NCI-H510A (cell line): Measurements from ENCODE around the gene CUZD1.

Experiments
- DNase-seq: peaks from one replicate; lab custom pipeline; 2025; lab: John Stamatoyannopoulos, UW

The CUZD1 gene

DNA sequence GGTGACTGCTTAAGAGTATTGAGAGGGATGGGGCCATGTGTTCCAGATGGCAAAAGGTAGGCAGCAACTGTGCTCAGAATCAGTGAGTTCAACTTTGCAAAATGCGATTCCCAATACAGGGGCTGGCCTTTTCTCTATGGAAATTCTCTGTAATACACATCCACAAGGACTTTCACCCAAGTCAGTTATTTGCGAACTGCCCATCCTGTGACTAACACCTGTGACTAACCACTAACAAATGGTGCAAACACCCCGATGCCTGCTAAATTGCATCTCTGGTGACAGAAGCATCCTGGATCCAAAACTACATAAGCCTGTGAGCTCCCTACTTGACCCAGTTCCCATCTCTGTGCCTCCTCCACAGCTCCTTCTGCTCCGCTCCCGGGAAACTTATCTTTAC is 9.0 kb upstream of the CUZD1 start:
- DNase-seq = no peak

DNA sequence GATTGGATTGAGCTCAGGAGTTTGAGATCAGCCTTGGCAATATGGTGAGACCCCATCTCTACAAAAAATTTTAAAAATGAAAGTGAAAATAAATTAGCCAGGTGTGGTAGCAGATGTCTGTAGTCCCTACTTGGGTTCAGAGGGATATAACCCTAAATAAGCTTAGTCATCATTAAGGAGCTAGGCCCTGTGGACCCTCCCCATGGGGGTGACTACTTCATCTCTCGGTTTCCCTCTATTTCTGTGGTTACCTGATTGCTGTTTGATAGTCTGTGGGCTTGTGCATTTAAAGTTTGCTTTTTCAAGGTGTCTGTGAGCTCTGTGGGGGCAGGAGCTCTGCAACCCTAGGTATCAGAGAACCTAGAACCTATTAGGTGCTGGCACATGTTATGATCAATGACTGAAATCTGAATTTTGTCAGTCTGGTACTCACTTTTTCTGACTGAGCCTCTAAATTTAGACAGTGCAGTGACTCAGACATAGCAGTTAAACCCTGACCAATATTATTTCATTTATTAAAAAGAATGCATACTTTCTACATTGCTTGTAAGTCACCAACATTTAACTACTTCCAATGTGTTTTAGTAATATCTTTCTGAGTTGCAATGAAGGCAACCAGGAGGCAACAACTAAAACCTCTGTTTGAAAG is 8.1 kb upstream of the CUZD1 start:
- no peak for DNase-seq

GRCh38 chr10:122852261-122852660 is 6.6 kb upstream of the CUZD1 start:
- DNase-seq = no peak

DNA sequence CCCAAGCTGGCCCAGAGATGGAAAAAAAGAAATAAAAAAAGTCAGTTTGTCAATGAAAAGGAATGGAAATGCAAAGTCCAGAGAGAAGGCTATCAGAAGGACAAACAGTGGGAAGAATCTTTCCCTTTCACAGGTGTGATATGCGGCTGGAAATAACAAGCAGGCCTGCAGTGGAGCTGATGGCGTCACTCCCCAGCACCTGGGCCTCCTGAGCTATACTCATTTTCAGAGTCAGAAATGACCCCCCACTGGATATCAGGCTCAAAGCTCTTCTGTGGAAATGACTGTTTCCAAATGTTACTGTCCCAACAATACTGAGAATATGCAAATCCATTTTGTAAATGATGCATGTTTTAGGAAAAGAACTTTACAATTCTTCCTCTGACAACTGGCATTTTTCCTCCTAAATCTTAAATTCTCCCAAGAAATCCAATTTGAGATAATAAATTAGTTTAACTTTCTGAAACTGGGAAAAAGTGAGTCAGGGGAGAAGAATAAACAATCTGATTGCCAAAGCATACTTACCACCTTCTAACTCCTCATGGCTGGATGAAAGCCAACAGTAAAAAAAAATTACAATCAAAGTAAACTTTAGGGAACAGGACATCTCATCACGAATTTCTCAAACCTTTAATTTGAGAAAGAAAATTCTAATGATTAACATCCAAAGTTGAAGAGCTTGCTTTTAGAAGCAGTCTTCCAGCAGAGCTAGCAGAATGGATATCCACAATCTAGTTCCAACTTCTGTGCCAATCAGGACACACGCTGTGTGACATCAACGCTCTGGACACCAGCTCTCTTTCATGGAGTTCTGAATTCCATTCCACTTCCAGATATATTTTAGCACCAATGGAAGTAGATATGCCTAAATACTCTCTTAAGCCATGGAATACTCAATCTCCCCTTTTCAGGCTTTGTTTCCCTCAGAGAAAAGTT is 5.3 kb upstream of the CUZD1 start:
- DNase-seq = no peak

DNA sequence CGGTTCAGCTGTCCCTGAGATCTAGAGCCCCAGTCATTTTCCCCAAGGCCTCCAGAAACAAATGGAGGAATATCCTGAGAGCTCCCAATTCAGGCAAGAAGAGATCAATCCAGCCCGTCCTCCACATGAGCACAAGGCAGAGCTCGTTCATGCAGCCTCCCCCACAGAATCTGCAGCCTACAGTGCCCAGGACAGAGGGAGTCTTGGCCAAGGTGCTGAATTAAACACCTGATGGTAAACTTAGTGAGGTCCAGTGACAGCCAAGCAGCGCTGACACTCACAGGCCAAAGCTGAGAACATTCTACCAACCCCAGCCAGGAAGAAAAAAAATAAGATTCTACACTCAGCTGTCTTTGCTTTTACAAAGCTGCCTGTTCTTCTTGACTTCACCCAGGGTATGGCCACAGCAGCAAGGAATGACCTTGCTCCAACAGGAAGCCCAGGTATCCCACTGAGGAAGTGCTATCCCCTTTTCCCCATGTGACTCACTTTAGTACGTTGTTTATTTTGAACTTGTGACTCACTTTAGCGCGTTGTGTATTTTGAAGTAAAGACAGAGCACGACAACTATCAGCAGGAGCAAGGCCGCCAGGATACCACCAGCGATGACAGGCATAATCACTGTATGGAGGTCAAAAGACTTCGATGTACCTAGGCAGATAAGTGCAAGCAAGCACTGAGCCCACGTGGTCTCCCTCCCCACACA is 4.4 kb upstream of the CUZD1 start:
- DNase-seq = no peak

- no peak for DNase-seq
These were observed 3.4 kb upstream of the CUZD1 start for GRCh38 chr10:122849090-122849489.

- peak; percentile 86 for DNase-seq
These were observed 2.3 kb upstream of the CUZD1 start for GRCh38 chr10:122847782-122848604.

DNA sequence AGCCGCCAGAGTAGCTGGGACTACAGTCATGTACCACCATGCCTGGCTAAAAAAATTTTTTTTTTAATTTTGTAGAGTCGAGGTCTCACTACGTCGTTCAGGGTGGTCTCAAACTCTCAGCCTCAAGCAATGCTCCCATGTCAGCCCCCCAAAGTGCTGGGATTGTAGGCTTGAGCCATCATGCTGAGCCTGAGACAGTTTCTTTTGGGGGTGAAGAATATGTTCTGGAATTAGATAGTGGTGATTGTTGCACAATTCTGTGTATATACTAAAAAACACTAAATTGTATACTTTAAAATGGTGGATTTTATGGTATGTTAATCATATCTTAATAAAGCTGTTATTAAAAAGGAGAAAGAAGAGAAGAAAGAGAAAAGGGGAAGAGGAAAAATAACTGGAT is 1.5 kb downstream of the CUZD1 start:
- DNase-seq = no peak

DNA sequence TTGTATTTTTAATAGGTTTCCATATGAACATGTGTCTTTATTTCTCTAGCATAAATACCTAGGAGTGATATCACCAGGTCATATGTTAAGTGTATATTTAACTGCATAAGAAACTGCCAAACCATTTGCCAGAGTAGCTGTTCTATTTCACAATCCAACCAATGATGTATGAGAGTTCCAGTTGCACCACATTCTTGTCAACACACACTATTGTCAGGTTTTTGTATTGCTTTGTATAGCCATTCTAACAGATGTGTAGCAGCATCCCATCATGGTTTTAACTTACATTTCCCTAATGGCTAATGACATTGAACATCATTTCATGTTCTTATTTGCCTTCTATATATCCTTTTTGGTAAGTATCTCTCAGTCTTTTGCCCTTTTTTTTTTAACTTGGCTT is 4.1 kb downstream of the CUZD1 start:
- no peak for DNase-seq

GRCh38 chr10:122839505-122839904 is 6.2 kb downstream of the CUZD1 start:
- no peak for DNase-seq

- no peak for DNase-seq
These were observed 6.8 kb downstream of the CUZD1 start for GRCh38 chr10:122838880-122839279.

GRCh38 chr10:122835908-122836307 is 9.7 kb downstream of the CUZD1 start:
- no peak for DNase-seq

DNA sequence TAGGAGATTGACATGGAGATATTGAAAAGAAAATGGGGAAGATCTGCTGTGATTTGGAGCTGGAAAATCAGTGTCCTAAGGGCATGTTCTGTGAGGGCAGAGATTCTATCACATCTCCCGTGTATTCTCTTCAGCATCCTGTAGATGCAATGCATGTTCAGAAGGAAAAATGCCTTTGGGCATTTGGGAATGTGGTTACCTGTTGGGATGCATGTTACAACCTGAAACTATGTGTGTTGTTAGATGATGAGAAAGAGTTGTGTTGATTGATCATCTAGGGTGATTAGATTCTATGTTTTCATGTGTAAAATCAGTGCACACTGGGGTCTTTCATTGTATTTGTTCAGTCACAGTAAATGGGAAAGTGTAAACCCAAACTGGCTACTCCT is 14.7 kb downstream of the CUZD1 start:
- no peak for DNase-seq

- no peak for DNase-seq
These were observed 15.2 kb downstream of the CUZD1 start for GRCh38 chr10:122830273-122830964.

DNA sequence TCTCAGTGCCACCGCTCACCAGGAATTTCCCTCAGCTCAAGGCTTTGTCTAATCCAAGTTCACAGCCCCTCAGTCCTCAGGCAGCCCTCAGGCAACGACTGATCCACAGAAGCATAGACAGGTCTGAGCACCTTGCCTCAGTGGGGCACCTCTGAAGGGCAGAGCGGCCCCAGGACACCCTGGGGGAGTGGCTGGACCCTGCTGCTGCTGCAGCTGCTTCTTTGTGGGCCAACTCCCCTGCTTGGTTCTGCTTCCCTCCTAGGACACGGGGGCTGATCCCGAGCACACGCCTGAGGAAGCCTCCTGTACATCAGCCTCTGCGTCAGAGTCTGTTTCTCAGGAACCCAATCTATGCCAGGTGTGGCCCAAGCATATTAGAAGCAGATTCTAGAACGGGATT is 16.2 kb downstream of the CUZD1 start:
- DNase-seq = no peak

DNA sequence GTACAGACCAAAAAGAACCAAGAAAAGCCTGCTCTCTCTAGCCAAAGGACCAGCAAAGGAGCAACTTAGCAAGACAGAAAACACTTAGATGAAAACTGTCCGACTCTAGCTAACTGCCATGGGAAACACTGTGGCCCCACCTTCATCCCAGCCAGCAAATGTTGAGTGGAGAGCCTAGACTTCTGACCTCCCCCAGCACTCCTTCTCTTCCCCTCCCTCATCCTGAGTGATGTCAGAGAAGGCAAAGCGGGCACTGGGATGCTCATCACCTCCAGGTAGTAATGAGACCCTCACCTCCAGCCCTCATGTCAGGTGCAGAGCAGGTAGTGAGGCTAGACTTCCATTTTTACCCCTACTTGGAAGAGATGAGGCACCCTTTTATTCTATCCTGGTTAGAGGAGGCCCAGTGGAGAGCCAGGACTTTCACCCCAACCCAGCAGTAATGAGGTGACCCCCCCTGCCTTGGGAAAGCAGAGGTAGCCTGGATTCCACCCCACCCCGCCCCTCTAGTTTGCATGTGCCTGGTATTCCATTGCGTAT is 16.9 kb downstream of the CUZD1 start:
- no peak for DNase-seq

DNA sequence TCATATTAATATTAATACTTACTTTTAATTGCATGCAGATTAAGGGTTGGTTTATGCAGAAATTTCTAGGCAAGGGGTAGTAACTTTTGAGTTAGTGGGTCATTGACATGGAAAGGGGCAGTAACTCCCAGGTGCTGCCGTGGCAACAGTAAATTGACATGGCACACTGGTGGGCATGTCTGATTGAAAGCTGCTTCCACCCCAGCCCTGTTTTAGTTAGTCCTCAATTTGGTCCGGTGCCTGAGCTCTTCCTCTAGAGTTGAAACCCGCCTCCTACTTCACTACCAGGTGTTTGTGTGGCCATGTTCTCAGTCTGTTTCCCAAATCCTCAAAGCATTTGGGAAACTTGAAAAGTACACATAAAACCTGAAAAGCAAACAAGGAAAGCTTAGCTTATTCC is 18.4 kb downstream of the CUZD1 start:
- DNase-seq = no peak

- no peak for DNase-seq
These were observed 22.5 kb downstream of the CUZD1 start for GRCh38 chr10:122822973-122823690.

DNA sequence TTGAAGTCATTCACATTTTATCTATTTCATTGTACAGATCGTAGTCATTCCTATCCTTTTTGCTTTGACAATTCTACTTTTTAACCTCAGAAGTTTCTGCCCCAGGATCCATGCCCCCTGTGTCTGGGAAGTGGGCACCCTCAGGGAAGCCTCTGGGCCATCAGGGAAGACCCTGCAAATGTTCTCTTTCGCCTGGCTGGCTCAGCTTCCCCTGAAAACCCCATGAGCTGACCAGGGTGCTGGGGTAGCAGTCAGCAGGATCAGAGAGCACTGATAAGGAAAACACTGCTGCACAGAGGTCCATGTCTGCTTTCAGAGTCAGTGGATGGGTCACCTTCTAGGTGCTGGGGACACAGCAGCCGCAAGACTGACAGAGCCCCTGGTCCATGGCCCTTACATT is 23.8 kb downstream of the CUZD1 start:
- DNase-seq = no peak

- DNase-seq = no peak
These were observed 30.2 kb downstream of the CUZD1 start for GRCh38 chr10:122815458-122815857.
